ENCODE measurements around the gene IFIT2. TPM values are rescaled to one million over a fixed set of nuclear protein-coding genes. Genes with fewer than 3 reads are reported as not detected.

Gene IFIT2
- total and polyA plus RNA-seq, 4 donors: 4.8 to 5.5 (median 5.2) TPM

DNA sequence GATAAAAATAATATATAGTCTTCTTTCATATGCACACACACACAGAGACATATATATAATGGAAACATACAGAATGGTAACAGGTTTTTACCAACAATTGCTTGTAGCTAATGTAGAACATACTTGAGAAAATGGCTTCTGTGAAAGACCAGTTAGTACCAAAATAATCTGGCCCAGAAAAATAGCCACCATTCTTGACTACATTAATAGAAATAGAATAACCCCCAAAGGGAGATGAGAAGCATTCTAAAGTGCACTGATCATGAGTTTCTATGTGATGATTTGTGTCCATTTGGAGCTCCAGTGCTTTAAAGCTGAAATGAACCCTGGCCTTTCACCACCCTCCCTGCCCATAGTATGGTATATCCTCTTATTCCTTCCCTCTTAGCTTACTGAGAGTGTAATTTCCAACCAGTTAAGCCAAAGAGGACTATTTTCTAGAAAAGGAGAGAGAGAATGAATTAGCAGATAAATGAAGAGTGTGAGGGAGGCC, 22.9 kb upstream of the IFIT2 start:
- Histone ChIP-seq H3K4me3 (ENCODE audit: low read depth in 1 of 3, low read length in 3 of 3) (no peak overlapping the region), H3K27ac (ENCODE audit: low read depth in 1 of 2, low read length in 2 of 2) (peak overlapping the region; percentile 63 to 74), H3K27me3 (ENCODE audit: control insufficient read depth in 4 of 4, insufficient read depth in 4 of 4, low read length in 3 of 4) (no peaks in the 10 kb centered on the region), H3K36me3 (ENCODE audit: control insufficient read depth in 4 of 4, insufficient read depth in 3 of 4, low read depth in 1 of 4, low read length in 3 of 4) (no peaks in the 10 kb centered on the region), H3K9ac (ENCODE audit: low read depth in 1 of 2, low read length in 2 of 2) (no peak overlapping the region), H3K9me3 (ENCODE audit: control insufficient read depth in 4 of 4, low read length in 3 of 4) (no peaks in the 10 kb centered on the region), H3K4me1 (ENCODE audit: control insufficient read depth in 4 of 4, insufficient read depth in 4 of 4, low read length in 3 of 4) (peaks cover 4 to 13% (median 8%) of the 10 kb centered on the region in 4 donors)
- DNase-seq (ENCODE audit: low spot score): no peak
- TF ChIP-seq JUND (IDR thresholded peaks at IDR 0.05): no peak
- TF ChIP-seq NR2F2 (IDR thresholded peaks at IDR 0.05): no peak
- TF ChIP-seq GABPA (IDR thresholded peaks at IDR 0.05 in 1 of 2, conservative IDR thresholded peaks at IDR 0.05 in 1 of 2): no peak
- TF ChIP-seq, protein P1, sequence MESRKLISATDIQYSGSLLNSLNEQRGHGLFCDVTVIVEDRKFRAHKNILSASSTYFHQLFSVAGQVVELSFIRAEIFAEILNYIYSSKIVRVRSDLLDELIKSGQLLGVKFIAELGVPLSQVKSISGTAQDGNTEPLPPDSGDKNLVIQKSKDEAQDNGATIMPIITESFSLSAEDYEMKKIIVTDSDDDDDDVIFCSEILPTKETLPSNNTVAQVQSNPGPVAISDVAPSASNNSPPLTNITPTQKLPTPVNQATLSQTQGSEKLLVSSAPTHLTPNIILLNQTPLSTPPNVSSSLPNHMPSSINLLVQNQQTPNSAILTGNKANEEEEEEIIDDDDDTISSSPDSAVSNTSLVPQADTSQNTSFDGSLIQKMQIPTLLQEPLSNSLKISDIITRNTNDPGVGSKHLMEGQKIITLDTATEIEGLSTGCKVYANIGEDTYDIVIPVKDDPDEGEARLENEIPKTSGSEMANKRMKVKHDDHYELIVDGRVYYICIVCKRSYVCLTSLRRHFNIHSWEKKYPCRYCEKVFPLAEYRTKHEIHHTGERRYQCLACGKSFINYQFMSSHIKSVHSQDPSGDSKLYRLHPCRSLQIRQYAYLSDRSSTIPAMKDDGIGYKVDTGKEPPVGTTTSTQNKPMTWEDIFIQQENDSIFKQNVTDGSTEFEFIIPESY (IDR thresholded peaks at IDR 0.05): no peak
- no peak for TF ChIP-seq FOXA1 (IDR thresholded peaks at IDR 0.05)
- TF ChIP-seq RXRA (IDR thresholded peaks at IDR 0.05): no peak
- TF ChIP-seq, protein P2, sequence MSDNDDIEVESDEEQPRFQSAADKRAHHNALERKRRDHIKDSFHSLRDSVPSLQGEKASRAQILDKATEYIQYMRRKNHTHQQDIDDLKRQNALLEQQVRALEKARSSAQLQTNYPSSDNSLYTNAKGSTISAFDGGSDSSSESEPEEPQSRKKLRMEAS (IDR thresholded peaks at IDR 0.05): no peak
- TF ChIP-seq HNF4G (IDR thresholded peaks at IDR 0.05): no peak
- TF ChIP-seq, protein P3, sequence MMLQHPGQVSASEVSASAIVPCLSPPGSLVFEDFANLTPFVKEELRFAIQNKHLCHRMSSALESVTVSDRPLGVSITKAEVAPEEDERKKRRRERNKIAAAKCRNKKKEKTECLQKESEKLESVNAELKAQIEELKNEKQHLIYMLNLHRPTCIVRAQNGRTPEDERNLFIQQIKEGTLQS (IDR thresholded peaks at IDR 0.05): no peak
- TF ChIP-seq EGR1 (IDR thresholded peaks at IDR 0.05; ENCODE audit: low read depth in 2 of 2): no peak
- TF ChIP-seq TAF1 (conservative IDR thresholded peaks at IDR 0.05): no peak
- TF ChIP-seq, protein P4, sequence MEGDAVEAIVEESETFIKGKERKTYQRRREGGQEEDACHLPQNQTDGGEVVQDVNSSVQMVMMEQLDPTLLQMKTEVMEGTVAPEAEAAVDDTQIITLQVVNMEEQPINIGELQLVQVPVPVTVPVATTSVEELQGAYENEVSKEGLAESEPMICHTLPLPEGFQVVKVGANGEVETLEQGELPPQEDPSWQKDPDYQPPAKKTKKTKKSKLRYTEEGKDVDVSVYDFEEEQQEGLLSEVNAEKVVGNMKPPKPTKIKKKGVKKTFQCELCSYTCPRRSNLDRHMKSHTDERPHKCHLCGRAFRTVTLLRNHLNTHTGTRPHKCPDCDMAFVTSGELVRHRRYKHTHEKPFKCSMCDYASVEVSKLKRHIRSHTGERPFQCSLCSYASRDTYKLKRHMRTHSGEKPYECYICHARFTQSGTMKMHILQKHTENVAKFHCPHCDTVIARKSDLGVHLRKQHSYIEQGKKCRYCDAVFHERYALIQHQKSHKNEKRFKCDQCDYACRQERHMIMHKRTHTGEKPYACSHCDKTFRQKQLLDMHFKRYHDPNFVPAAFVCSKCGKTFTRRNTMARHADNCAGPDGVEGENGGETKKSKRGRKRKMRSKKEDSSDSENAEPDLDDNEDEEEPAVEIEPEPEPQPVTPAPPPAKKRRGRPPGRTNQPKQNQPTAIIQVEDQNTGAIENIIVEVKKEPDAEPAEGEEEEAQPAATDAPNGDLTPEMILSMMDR (IDR thresholded peaks at IDR 0.05; ENCODE audit: low read depth, low read length, missing input control): no peak
- TF ChIP-seq YY1 (IDR thresholded peaks at IDR 0.05): no peak
- TF ChIP-seq RAD21 (IDR thresholded peaks at IDR 0.05): no peak

DNA sequence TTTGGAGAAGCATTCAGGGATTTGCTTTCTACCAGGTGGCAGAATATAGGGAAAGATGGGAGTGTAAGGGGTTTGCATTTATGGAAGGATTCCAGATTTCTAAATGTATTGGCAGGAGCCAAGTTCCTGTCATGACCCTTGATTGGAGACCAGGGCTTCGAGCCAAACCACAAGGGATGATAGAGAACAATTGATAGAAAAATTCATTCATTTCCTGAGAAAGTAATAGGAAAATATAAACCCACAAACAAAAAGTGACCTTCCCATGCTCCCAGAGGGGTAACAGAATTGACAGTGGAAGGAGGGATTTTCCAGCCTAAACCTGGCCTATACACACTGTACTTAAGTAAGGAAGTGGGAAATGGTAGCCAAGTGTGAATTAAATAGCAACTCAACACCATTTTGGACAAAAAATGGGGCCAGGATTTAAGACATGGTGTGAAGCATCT, 22.4 kb upstream of the IFIT2 start:
- no peak overlapping the region for H3K9ac ChIP-seq (ENCODE audit: low read depth in 1 of 2, low read length in 2 of 2)
- H3K4me1 ChIP-seq (ENCODE audit: control insufficient read depth in 4 of 4, insufficient read depth in 4 of 4, low read length in 3 of 4): peaks cover 4 to 13% (median 8%) of the 10 kb centered on the region in 4 donors
- no peaks in the 10 kb centered on the region for H3K36me3 ChIP-seq (ENCODE audit: control insufficient read depth in 4 of 4, insufficient read depth in 3 of 4, low read depth in 1 of 4, low read length in 3 of 4)
- 23% methylated on average over 1 of the region's 1 CpG for WGBS
- no peaks in the 10 kb centered on the region for H3K27me3 ChIP-seq (ENCODE audit: control insufficient read depth in 4 of 4, insufficient read depth in 4 of 4, low read length in 3 of 4)
- H3K4me3 ChIP-seq (ENCODE audit: low read depth in 1 of 3, low read length in 3 of 3): no peak overlapping the region
- peak overlapping the region; percentile 63 to 74 for H3K27ac ChIP-seq (ENCODE audit: low read depth in 1 of 2, low read length in 2 of 2)
- no peak for DNase-seq (ENCODE audit: low spot score)
- TF ChIP-seq, protein P5, sequence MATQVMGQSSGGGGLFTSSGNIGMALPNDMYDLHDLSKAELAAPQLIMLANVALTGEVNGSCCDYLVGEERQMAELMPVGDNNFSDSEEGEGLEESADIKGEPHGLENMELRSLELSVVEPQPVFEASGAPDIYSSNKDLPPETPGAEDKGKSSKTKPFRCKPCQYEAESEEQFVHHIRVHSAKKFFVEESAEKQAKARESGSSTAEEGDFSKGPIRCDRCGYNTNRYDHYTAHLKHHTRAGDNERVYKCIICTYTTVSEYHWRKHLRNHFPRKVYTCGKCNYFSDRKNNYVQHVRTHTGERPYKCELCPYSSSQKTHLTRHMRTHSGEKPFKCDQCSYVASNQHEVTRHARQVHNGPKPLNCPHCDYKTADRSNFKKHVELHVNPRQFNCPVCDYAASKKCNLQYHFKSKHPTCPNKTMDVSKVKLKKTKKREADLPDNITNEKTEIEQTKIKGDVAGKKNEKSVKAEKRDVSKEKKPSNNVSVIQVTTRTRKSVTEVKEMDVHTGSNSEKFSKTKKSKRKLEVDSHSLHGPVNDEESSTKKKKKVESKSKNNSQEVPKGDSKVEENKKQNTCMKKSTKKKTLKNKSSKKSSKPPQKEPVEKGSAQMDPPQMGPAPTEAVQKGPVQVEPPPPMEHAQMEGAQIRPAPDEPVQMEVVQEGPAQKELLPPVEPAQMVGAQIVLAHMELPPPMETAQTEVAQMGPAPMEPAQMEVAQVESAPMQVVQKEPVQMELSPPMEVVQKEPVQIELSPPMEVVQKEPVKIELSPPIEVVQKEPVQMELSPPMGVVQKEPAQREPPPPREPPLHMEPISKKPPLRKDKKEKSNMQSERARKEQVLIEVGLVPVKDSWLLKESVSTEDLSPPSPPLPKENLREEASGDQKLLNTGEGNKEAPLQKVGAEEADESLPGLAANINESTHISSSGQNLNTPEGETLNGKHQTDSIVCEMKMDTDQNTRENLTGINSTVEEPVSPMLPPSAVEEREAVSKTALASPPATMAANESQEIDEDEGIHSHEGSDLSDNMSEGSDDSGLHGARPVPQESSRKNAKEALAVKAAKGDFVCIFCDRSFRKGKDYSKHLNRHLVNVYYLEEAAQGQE (IDR thresholded peaks at IDR 0.05): no peak
- no peak for TF ChIP-seq HNF4A (conservative IDR thresholded peaks at IDR 0.05)
- peak; percentile 10 for TF ChIP-seq YY1 (IDR thresholded peaks at IDR 0.05)
- peak in 1 of 2 donors; percentile 13 for TF ChIP-seq RXRA (IDR thresholded peaks at IDR 0.05)
- TF ChIP-seq NR2F2 (IDR thresholded peaks at IDR 0.05): peak; percentile 11
- TF ChIP-seq, protein P4 (IDR thresholded peaks at IDR 0.05; ENCODE audit: low read depth, low read length, missing input control): no peak
- no peaks in the 10 kb centered on the region for H3K9me3 ChIP-seq (ENCODE audit: control insufficient read depth in 4 of 4, low read length in 3 of 4)

Data from liver (tissue), 9 donors.